Kidney (tissue), 14 donors: ENCODE results near the gene FAM222B. TPM values are rescaled to one million over a fixed set of nuclear protein-coding genes. Genes with fewer than 3 reads are reported as not detected.

Source experiments
- DNase-seq, 5 donors: peaks; one replicate each; pipeline ENCODE4 v3.0.0-alpha.2; 2013 to 2020
- FAIRE-seq: peaks from 2 replicates; lab custom pipeline; 2012; peaks lifted over from hg19 to GRCh38; lab: Jason Lieb, UNC
- H3K27ac ChIP-seq, 2 donors: one replicate each; pipeline ENCODE4 v1.7.0; 2013; ENCODE audit warnings: low read depth in 2 of 2, low read length in 2 of 2, inconsistent platforms in 1 of 2
- H3K27me3 ChIP-seq: one replicate; pipeline ENCODE4 v1.7.1; 2013; ENCODE audit warnings: low read length, inconsistent platforms; ENCODE audit not compliant: control insufficient read depth, insufficient read depth
- H3K36me3 ChIP-seq, 3 donors: one replicate each; pipeline versions ENCODE4 v1.7.0 to v1.7.1; 2013; ENCODE audit warnings: low read length in 3 of 3, control low read depth in 1 of 3, inconsistent platforms in 1 of 3; ENCODE audit not compliant: insufficient read depth in 3 of 3, control insufficient read depth in 2 of 3
- H3K4me1 ChIP-seq, 3 donors: one replicate each; pipeline versions ENCODE4 v1.7.0 to v1.7.1; 2013; ENCODE audit warnings: low read length in 3 of 3, inconsistent platforms in 1 of 3, low read depth in 1 of 3; ENCODE audit not compliant: control insufficient read depth in 2 of 3, insufficient read depth in 2 of 3
- H3K4me3 ChIP-seq, 3 donors: one replicate each; pipeline versions ENCODE4 v1.7.0 to v1.8.1; 2013; ENCODE audit warnings: low read length in 3 of 3, control low read depth in 1 of 3, inconsistent platforms in 1 of 3
- H3K9ac ChIP-seq, 3 donors: one replicate each; pipeline versions ENCODE4 v1.7.0 to v1.7.1; 2013; ENCODE audit warnings: low read length in 3 of 3, control low read depth in 1 of 3, inconsistent platforms in 1 of 3
- H3K9me3 ChIP-seq, 3 donors: one replicate each; pipeline versions ENCODE4 v1.7.0 to v1.7.1; 2013; ENCODE audit warnings: low read length in 3 of 3, control low read depth in 1 of 3, inconsistent platforms in 1 of 3; ENCODE audit not compliant: control insufficient read depth in 2 of 3, insufficient read depth in 1 of 3
- CTCF ChIP-seq: IDR thresholded peaks from 3 replicates; pipeline ENCODE4 v1.5.1; 2012; ENCODE audit warnings: mild to moderate bottlenecking, moderate library complexity, borderline replicate concordance; ENCODE audit not compliant: insufficient read depth; ENCODE audit errors: extremely low read depth
- intact Hi-C: fragments of 100-400 bp; cut with DNase I; formaldehyde crosslinking; loops from one replicate; pipeline ENCODE4 v1.11.1; 2022
- polyA plus RNA-seq: library from polyadenylated mRNA; stranded (reverse); fragments of 350-450 nt; fragmentation: Illumina TruSeq; extraction: RNeasy Lipid Tissue Mini Kit (QIAGEN cat#74804); gene quantifications from one replicate; pipeline ENCODE4 v1.2.3, GENCODE V29; 2014; ENCODE audit warnings: low read depth, low replicate concordance; ENCODE audit not compliant: insufficient read depth
- total RNA-seq: library from RNA; stranded (reverse); fragmentation: NEBNext Ultra II Directional; extraction: Animal tissue kit (Norgen Biotek cat#: 25700); gene quantifications from one replicate; pipeline ENCODE4 v1.2.1, GENCODE V29; 2021
- donor health status: control.
- donor health status: control.
- donor health status: control.
- donor health status: control.
- donor health status: control.
- donor health status: DM: yes; HTN: yes; CAD: no.
- donor health status: Normal renal cell carcinoma (clear cell type).

The FAM222B gene
- total and polyA plus RNA-seq, 2 donors from 2014 or later: 13.0 to 31.0 TPM

GRCh38 chr17:28717578-28718332 is 124.8 kb downstream of the FAM222B start, which contains the start of gene RAB34:
RAB34 (minus strand) TSS chr17:28717868; CDS start chr17:28717266, 602 bp downstream.
- intact Hi-C loops: no loop called here
- Histone ChIP-seq H3K4me1 (peaks cover 6 to 37% (median 18%) of the 10 kb centered on the region in 3 donors), H3K9me3 (no peaks in the 10 kb centered on the region), H3K9ac (peak within 1 kb of the TSS; percentile 27 to 82 (median 61)), H3K27ac (peak within 1 kb of the TSS; percentile 89 to 91), H3K27me3 (no peaks in the 10 kb centered on the region), H3K4me3 (peak within 1 kb of the TSS; percentile 66 to 81 (median 73)), H3K36me3 (peaks cover 3 to 22% (median 15%) of the 10 kb centered on the region in 3 donors)
- FAIRE-seq (no peak), DNase-seq (peak; percentile 95 to 98 (median 97))
- TF ChIP-seq CTCF: peak; percentile 27

- Histone ChIP-seq H3K4me3 (peak overlapping the region; percentile 51 to 81 (median 66)), H3K27ac (peak overlapping the region; percentile 85 to 89), H3K36me3 (peaks cover 3 to 15% (median 10%) of the 10 kb centered on the region in 3 donors), H3K4me1 (peaks cover 6 to 37% (median 18%) of the 10 kb centered on the region in 3 donors), H3K9me3 (no peaks in the 10 kb centered on the region), H3K27me3 (no peaks in the 10 kb centered on the region), H3K9ac (peak overlapping the region; percentile 15 to 82 (median 61))
- TF ChIP-seq CTCF: no peak
- intact Hi-C loops: no loop called here
- DNase-seq (peak; percentile 35 to 88 (median 68)), FAIRE-seq (no peak)
Observed at GRCh38 chr17:28716740-28717577, 125.6 kb downstream of the FAM222B start.

- intact Hi-C loops: no loop called here
- peaks cover 0 to 15% (median 5%) of the 10 kb centered on the region in 3 donors for H3K36me3 ChIP-seq
- no peak overlapping the region for H3K9ac ChIP-seq
- FAIRE-seq (no peak), DNase-seq (no peak)
- no peak overlapping the region for H3K4me3 ChIP-seq
- H3K4me1 ChIP-seq: peaks cover 6 to 28% (median 11%) of the 10 kb centered on the region in 3 donors
- no peak for TF ChIP-seq CTCF
- no peaks in the 10 kb centered on the region for H3K27me3 ChIP-seq
- H3K9me3 ChIP-seq: no peaks in the 10 kb centered on the region
- H3K27ac ChIP-seq: no peak overlapping the region
Observed at GRCh38 chr17:28715217-28715616, 127.4 kb downstream of the FAM222B start.
